HCT116 (cell line): ENCODE data around the gene SLC2A9.

Experiments used
- MAX ChIP-seq: IDR thresholded peaks from 2 replicates; pipeline ENCODE4 v1.6.1; 2012
- TF ChIP-seq, protein P1 (sequence below), 3 experiments: fragments of 200-600 bp in 1 of 3; sonication (generic) in 1 of 3; IDR thresholded peaks in 2 of 3; conservative IDR thresholded peaks in 1 of 3; 2 replicates each; pipeline ENCODE4 v1.5.1; 2012 to 2017; ENCODE audit warnings: low read depth in 2 of 3, low read length in 2 of 3, antibody characterized with exemption in 1 of 3, borderline replicate concordance in 1 of 3, control low read depth in 1 of 3, mild to moderate bottlenecking in 1 of 3, mixed read lengths in 1 of 3, mixed run types in 1 of 3, moderate library complexity in 1 of 3; ENCODE audit not compliant: insufficient read depth in 1 of 3

DNA sequence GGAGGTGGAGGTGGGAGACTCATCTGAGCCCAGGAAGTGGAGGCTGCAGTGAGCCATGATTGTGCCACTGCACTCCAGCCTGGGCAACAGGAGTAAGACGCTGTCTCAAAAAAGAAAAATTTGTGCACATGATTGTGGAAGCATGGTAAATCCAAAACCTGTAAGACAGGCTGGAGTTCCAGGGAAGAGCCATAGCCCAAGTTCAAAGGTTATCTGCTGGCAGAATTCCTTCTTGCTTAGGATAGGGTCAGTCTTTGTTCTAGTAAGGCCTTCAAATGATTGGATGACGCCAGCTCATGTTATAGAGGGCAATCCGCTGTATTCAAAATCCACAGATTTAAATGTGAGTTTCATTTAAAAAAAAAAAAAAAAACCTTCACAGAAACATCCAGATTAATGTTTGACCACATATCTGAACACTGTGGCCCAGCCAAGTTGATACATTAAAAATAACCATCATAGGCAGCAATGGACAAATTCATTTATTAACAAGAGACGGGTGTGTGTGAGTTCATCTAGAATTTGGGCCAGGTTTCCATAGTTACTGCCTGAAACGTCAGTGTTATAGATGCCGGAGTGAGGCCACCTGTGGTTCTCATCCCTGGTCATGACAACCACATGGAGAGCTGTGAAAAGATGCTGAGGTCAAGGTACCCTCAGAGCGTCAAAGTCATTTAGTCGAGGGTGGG lies 35.2 kb upstream of the SLC2A9 start:
- TF ChIP-seq, protein P1, sequence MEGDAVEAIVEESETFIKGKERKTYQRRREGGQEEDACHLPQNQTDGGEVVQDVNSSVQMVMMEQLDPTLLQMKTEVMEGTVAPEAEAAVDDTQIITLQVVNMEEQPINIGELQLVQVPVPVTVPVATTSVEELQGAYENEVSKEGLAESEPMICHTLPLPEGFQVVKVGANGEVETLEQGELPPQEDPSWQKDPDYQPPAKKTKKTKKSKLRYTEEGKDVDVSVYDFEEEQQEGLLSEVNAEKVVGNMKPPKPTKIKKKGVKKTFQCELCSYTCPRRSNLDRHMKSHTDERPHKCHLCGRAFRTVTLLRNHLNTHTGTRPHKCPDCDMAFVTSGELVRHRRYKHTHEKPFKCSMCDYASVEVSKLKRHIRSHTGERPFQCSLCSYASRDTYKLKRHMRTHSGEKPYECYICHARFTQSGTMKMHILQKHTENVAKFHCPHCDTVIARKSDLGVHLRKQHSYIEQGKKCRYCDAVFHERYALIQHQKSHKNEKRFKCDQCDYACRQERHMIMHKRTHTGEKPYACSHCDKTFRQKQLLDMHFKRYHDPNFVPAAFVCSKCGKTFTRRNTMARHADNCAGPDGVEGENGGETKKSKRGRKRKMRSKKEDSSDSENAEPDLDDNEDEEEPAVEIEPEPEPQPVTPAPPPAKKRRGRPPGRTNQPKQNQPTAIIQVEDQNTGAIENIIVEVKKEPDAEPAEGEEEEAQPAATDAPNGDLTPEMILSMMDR (IDR thresholded peaks at IDR 0.05 in 2 of 3, conservative IDR thresholded peaks at IDR 0.05 in 1 of 3; ENCODE audit: borderline replicate concordance in 1 of 3, insufficient read depth in 1 of 3, low read depth in 2 of 3, low read length in 2 of 3), result no peak
- no peak for TF ChIP-seq MAX
